GM19467 (cell line): ENCODE results near the gene FOXC2.
A peak's percentile ranks its signal among the peaks of the same experiment; 100 is the strongest.
"Not testable (repeated sequence)": the region's sequence is repeated elsewhere in the genome, so short reads cannot be mapped to it uniquely, and the experiment has no call there.

ENCODE experiments used
- ATAC-seq: cut with Tn5 transposase; IDR thresholded peaks from one replicate; pipeline ENCODE4 v1.9.1; 2021; ENCODE audit warnings: mild to moderate bottlenecking, moderate library complexity; ENCODE audit not compliant: unreplicated experiment

The FOXC2 gene

GRCh38 chr16:86585821-86586611, 19.4 kb downstream of the FOXC2 start:
- no peak for ATAC-seq

GRCh38 chr16:86587487-86587886, 20.9 kb downstream of the FOXC2 start:
- no peak for ATAC-seq

- not testable (repeated sequence) for ATAC-seq
These were observed 21.3 kb downstream of the FOXC2 start for GRCh38 chr16:86587955-86588354.

GRCh38 chr16:86590501-86591144, 24.0 kb downstream of the FOXC2 start:
- ATAC-seq = no peak

- no peak for ATAC-seq
These were observed 24.6 kb downstream of the FOXC2 start for GRCh38 chr16:86591270-86591669.

GRCh38 chr16:86593913-86594620, 27.4 kb downstream of the FOXC2 start:
- ATAC-seq = no peak

- no peak for ATAC-seq
These were observed 28.1 kb downstream of the FOXC2 start for GRCh38 chr16:86594721-86595120.

GRCh38 chr16:86595983-86596605, 29.5 kb downstream of the FOXC2 start:
- ATAC-seq = no peak

- ATAC-seq = no peak
These were observed 30.7 kb downstream of the FOXC2 start for GRCh38 chr16:86597126-86597879.

GRCh38 chr16:86597880-86598606, 31.4 kb downstream of the FOXC2 start:
- ATAC-seq = no peak

- ATAC-seq = no peak
These were observed 32.3 kb downstream of the FOXC2 start for GRCh38 chr16:86598607-86599565.

GRCh38 chr16:86601356-86601755, 34.7 kb downstream of the FOXC2 start:
- ATAC-seq = no peak

GRCh38 chr16:86602521-86602920, 35.9 kb downstream of the FOXC2 start:
- no peak for ATAC-seq

GRCh38 chr16:86604436-86605193, 38.0 kb downstream of the FOXC2 start:
- peak; percentile 66 for ATAC-seq

- ATAC-seq = no peak
These were observed 39.3 kb downstream of the FOXC2 start for GRCh38 chr16:86605950-86606349.

- no peak for ATAC-seq
These were observed 41.7 kb downstream of the FOXC2 start for GRCh38 chr16:86608301-86608747.

GRCh38 chr16:86609115-86609514, 42.5 kb downstream of the FOXC2 start:
- ATAC-seq = no peak

GRCh38 chr16:86609661-86610060, 43.0 kb downstream of the FOXC2 start:
- ATAC-seq = no peak
